22Rv1 (cell line): ENCODE measurements around the gene JMJD6.
"Not testable (repeated sequence)": the region's sequence is repeated elsewhere in the genome, so short reads cannot be mapped to it uniquely, and the experiment has no call there.

ENCODE experiments used
- H3K27ac ChIP-seq: fragments of 450-650 bp; 2 replicates; pipeline ENCODE4 v1.5.1; 2017
- ZFX ChIP-seq: fragments of 450-650 bp; IDR thresholded peaks from 2 replicates; pipeline ENCODE4 v1.6.1; 2017; ENCODE audit warnings: antibody characterized with exemption, borderline replicate concordance
- TF ChIP-seq, protein P1 (sequence below): fragments of 450-650 bp; IDR thresholded peaks from 2 replicates; pipeline ENCODE4 v1.5.1; 2017; ENCODE audit warnings: mild to moderate bottlenecking

JMJD6 gene

DNA sequence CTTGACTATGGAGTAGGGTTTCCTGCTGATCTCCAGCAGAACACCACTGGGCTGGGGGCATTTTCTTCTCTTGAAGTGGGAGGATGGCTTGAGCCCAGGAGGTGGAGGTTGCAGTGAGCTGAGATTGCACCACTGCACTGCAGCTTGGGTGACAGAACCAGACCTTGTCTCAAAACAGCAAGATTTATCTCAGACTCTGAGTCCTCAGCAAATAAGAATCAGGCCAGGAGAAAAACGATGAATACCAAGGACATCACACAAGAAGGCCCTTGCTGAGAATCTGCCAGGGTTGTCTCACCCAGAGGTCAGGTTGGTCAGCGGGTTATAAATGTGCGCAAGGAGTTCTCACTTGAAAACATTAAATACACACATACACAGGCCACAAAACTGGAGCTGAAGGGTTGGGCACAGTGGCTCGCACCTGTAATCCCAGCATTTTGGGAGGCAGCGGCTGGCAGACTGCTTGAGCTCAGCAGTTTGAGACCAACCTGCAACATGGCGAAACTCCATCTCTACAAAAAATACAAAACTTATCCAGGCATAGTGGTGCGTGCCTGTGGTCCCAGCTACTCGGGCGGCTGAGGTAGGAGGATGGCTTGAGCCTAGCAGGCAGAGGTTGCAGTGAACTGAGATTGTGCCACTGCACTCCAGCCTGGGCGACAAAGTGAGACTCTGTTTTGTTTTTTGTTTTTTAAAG lies 23.3 kb downstream of the JMJD6 start:
- no peak for TF ChIP-seq ZFX
- TF ChIP-seq, protein P1, sequence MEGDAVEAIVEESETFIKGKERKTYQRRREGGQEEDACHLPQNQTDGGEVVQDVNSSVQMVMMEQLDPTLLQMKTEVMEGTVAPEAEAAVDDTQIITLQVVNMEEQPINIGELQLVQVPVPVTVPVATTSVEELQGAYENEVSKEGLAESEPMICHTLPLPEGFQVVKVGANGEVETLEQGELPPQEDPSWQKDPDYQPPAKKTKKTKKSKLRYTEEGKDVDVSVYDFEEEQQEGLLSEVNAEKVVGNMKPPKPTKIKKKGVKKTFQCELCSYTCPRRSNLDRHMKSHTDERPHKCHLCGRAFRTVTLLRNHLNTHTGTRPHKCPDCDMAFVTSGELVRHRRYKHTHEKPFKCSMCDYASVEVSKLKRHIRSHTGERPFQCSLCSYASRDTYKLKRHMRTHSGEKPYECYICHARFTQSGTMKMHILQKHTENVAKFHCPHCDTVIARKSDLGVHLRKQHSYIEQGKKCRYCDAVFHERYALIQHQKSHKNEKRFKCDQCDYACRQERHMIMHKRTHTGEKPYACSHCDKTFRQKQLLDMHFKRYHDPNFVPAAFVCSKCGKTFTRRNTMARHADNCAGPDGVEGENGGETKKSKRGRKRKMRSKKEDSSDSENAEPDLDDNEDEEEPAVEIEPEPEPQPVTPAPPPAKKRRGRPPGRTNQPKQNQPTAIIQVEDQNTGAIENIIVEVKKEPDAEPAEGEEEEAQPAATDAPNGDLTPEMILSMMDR, result no peak
- no peak overlapping the region for H3K27ac ChIP-seq

DNA sequence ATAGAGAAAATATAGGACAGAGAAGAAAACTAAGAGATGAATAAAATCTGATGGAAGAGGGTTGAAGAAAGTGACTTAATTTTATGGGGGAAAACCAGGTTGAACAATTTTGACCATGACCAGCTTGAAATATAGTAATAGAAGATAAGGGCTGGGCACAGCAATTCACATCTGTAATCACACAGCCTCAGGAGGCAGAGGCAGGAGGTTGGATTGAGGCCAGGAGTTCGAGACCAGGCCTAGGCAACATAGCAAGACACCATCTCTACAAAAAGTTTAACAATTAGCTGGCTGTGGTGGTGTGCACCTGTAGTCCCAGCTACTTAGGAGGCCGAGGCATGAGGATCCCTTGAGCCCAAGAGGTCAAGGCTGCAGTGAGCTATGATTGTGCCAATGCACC lies 24.3 kb downstream of the JMJD6 start:
- H3K27ac ChIP-seq, result no peak overlapping the region
- TF ChIP-seq ZFX, result no peak
- TF ChIP-seq, protein P1, result no peak

DNA sequence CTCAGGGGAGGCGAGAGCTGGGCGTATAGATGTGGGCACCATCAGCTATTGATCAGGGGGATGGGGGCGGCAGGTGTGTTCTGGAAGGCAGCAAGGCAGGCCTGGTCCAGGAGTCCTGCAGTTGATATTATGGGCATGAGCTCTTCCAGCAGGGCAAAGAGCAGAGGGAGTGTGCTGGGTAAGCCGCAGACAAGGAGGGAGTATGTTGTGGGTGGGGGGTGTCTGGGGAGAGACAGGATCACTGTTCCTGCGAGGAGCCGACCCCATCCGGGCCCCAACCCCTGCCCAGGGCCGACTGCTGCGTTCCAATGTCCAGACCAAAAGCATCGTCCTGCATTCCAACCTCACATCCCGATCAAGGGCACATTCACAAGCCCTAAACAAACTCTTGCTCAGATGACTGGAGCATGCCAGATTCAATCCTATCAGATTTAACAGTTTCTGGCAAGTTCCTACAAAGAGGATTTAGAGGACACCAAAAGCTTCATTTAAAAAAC lies 24.9 kb downstream of the JMJD6 start:
- no peak for TF ChIP-seq ZFX
- TF ChIP-seq, protein P1, result no peak
- H3K27ac ChIP-seq, result no peak overlapping the region

DNA sequence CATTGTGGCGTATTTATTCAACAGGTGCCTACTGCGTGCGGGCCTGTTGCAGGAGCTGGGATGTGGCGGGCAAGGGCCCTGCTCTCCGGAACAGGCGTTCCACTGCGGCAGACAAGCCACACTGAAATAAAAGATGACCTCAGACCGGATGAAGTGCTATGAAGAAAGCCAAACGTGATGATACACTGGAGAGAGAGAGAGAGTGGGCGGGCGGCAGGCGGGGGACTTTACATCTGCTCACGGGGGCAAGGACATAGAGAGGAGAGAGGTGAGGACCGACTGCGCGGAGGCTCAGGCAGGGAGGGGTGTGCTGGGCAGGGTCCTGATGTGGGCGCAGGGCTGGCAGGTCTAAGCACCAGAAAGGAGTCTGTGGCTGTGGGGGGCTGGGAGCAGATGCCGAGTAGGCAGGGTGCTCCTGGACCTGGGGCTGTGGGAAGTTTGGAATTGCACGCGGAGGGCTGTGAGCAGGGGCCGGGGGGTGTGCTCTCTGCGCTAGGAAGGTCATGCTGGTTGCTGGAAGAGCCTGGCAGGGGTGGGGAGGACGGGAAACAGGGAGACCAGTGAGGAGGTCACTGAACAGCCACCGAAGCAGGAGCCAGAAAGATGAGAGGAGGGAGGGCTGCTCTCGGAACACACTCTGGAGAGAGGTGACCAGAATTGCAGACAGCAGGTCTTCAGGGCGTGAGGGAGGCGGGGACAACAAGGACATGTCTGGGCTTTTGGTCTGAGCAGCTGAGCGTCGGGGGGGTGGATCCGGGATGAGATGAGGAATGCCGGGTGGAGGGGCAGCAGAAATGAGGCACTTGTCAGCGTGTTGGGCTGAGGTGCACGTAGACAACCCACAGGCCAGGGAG lies 25.6 kb downstream of the JMJD6 start:
- TF ChIP-seq ZFX, result no peak
- TF ChIP-seq, protein P1, result no peak
- H3K27ac ChIP-seq, result no peak overlapping the region

DNA sequence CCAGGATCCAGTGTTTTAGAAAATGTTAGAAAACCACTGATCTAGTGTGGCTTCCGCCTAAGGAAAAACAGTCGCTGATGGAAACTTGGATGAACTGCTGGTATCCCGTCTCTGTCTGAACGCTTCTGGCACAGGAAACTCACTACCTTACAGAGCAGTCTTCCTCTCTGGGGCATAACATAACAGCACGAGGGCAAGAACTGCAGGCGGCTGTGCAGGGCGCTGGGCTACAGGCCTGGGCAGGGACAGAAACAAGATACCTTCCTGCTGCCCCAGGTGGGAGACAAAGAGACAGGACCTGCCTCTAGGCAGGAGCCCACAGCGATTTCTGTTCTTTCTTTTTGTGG lies 26.2 kb downstream of the JMJD6 start:
- H3K27ac ChIP-seq, result no peak overlapping the region
- TF ChIP-seq ZFX, result no peak
- TF ChIP-seq, protein P1, result no peak

DNA sequence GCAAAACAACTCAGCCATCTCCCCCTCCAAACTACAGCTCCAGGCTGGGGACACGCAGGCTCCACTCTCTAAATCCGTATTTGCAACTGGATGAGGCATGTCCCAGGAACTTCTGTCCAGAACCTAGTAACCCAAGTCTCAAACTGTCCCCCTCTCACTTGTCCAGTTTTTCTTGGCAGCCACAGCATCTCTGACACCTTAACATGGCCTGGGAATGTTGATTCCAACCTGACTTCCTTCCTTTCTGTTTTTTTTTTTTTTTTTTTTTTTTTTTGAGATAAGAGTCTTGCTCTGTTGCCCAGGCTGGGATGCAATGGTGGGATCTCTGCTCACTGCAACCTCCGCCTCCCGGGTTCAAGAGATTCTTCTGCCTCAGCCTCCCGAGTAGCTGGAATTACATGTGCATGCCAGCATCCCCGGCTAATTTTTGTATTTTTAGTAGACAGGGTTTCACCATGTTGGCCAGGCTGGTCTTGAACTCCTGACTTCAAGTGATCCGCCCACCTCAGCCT lies 27.9 kb downstream of the JMJD6 start:
- not testable (repeated sequence) for H3K27ac ChIP-seq

DNA sequence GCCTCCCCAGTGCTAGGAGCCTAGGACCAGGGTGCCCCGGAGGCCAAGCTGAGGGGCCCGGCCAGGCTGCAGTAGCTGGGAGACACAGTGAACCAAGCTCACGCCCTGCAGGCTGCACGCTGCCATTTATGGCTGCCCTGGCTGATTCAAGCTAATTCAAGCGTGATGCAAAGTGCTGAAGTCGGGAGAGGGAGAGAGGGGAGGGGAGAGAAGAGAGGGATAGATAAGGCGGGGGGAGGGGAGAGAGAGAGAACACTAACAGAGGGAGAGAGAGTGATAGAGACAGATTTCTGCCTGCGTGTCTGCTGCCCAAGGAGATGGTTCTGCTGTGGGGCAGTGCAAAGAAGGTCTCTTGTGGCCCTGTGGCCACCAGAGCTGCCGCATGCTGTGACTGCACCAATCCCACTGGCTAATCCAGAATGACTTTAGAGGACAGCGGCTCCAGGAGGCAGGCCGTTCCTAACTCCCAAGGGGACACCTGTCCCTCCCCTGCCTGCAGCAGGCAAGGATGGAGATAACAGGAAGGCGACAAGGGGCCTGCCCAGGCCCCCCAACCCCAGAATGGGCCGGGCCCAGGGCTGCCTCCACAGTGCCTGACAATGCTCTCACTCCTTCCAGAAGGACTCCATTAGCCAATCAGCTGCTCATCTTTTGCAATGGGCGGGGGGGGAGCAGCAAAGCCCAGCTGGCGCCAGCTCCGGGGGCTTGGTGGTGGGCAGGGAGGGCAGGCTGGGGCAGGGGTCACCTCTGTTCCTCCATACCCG lies 28.5 kb downstream of the JMJD6 start:
- H3K27ac ChIP-seq, result no peak overlapping the region
- no peak for TF ChIP-seq ZFX
- TF ChIP-seq, protein P1, result no peak
